Inflammatory macrophage (primary cell): ENCODE measurements around the gene CDK6.
A peak's percentile ranks its signal among the peaks of the same experiment; 100 is the strongest.

ENCODE experiments used
- DNase-seq, 2 donors: peaks; one replicate each; pipeline ENCODE4 v3.0.0-alpha.2; 2020 to 2022

Gene CDK6

GRCh38 chr7:92705831-92706230 lies 130.5 kb downstream of the CDK6 start:
- DNase-seq = no peak

GRCh38 chr7:92704858-92705257 lies 131.5 kb downstream of the CDK6 start:
- DNase-seq = no peak

- no peak for DNase-seq
Measured at GRCh38 chr7:92702535-92702934, 133.8 kb downstream of the CDK6 start.

- no peak for DNase-seq
Measured at GRCh38 chr7:92699966-92700514, 136.3 kb downstream of the CDK6 start.

GRCh38 chr7:92699560-92699959 lies 136.8 kb downstream of the CDK6 start:
- no peak for DNase-seq

- DNase-seq = no peak
Measured at GRCh38 chr7:92698237-92698841, 138.0 kb downstream of the CDK6 start.

GRCh38 chr7:92697414-92697813 lies 139.0 kb downstream of the CDK6 start:
- no peak for DNase-seq

GRCh38 chr7:92697012-92697411 lies 139.4 kb downstream of the CDK6 start:
- no peak for DNase-seq

GRCh38 chr7:92696584-92696983 lies 139.8 kb downstream of the CDK6 start:
- no peak for DNase-seq

- peak; percentile 21 for DNase-seq
Measured at GRCh38 chr7:92695308-92696261, 140.8 kb downstream of the CDK6 start.

- no peak for DNase-seq
Measured at GRCh38 chr7:92694211-92694610, 142.2 kb downstream of the CDK6 start.

- DNase-seq = no peak
Measured at GRCh38 chr7:92693519-92693918, 142.9 kb downstream of the CDK6 start.

- DNase-seq = peak; percentile 71 to 82
Measured at GRCh38 chr7:92691578-92691977, 144.8 kb downstream of the CDK6 start.

- no peak for DNase-seq
Measured at GRCh38 chr7:92685136-92686042, 151.0 kb downstream of the CDK6 start.

- DNase-seq = no peak
Measured at GRCh38 chr7:92684274-92684673, 152.1 kb downstream of the CDK6 start.

GRCh38 chr7:92682903-92683539 lies 153.4 kb downstream of the CDK6 start:
- no peak for DNase-seq

GRCh38 chr7:92682330-92682729 lies 154.0 kb downstream of the CDK6 start:
- no peak for DNase-seq

GRCh38 chr7:92681633-92682032 lies 154.7 kb downstream of the CDK6 start:
- DNase-seq = no peak

- no peak for DNase-seq
Measured at GRCh38 chr7:92680442-92680841, 155.9 kb downstream of the CDK6 start.

GRCh38 chr7:92678291-92678920 lies 158.0 kb downstream of the CDK6 start:
- no peak for DNase-seq

- no peak for DNase-seq
Measured at GRCh38 chr7:92674379-92674778, 162.0 kb downstream of the CDK6 start.
